ENCODE data around the gene ADAP1.
A peak's percentile ranks its signal among the peaks of the same experiment; 100 is the strongest.

The ADAP1 gene

DNA sequence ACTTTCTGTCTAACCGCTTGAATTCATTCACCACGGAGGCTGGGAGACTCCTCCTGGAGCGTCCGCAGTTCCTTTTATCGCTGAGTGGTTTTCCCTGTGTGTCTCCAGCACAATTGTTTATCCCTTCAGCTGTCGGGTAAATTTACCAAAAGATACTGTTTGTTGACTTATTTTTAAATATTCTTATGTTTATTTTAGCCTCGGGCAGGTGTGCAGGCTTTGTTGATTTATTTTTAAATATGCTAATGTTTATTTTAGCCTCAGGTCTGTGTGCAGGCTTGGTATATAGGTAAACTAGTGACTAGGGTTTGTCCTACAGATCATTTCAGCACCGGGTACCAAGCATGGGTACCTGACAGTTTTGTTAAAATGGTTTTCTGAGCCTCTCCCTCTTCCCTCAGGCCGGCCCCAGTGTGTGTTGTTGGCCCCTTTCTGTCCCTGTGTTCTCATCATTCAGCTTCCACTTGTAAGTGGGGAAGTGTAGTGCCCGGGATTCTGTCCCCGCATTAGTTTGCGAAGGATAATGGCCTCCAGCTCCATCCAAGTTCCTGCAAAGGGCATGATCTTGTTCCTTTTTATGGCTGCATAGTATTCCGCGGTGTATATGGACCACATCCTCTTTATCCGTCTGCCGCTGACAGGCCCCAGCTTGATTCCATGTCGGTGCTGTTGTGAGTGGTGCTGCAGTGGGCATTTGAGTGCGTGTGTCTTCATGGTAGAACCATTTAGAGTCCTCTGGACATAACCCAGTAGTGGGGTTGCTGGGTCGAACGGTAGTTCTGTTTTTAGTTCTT, 72.8 kb downstream of the ADAP1 start:
- Histone ChIP-seq H3K4me1 (ENCODE audit: control insufficient read depth, insufficient read depth, low read length) (no peaks in the 10 kb centered on the region), H3K9me3 (ENCODE audit: control insufficient read depth, insufficient read depth, low read length) (no peaks in the 10 kb centered on the region), H3K27me3 (ENCODE audit: control insufficient read depth, insufficient read depth, low read length) (no peaks in the 10 kb centered on the region), H3K27ac (ENCODE audit: low read length) (no peak overlapping the region), H3K36me3 (ENCODE audit: control insufficient read depth, insufficient read depth, low read length) (peaks cover 14% of the 10 kb centered on the region), H3K4me3 (ENCODE audit: low read length) (no peak overlapping the region)
- no CpG with 5 or more reads among the region's 20 CpGs for WGBS (ENCODE audit: insufficient coverage, insufficient read length)
- no peak for DNase-seq (ENCODE audit: low read depth, low spot score)

DNA sequence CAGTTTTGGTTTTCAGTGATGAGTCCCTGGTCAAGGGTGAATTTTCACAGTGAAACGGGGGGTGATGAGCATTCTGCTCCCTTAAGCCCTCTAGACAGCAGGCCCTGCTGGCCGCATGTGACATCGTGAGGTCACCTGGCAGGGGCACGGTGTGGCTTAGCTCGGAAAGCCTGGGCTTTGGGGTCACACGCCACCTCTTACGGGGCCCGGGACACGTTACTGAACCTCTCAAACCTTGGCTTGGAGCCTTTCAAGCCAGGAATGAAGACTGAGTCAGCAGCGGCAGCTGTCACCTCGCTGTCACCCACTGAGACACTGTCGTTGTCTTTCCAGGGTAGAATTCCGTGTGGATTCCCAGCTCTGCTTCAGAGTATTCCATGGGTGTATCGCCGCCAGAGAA, 74.0 kb downstream of the ADAP1 start:
- WGBS (ENCODE audit: insufficient coverage, insufficient read length) = no CpG with 5 or more reads among the region's 15 CpGs
- Histone ChIP-seq H3K9me3 (ENCODE audit: control insufficient read depth, insufficient read depth, low read length) (no peaks in the 10 kb centered on the region), H3K27ac (ENCODE audit: low read length) (no peak overlapping the region), H3K27me3 (ENCODE audit: control insufficient read depth, insufficient read depth, low read length) (no peaks in the 10 kb centered on the region), H3K4me3 (ENCODE audit: low read length) (no peak overlapping the region), H3K4me1 (ENCODE audit: control insufficient read depth, insufficient read depth, low read length) (0 out of 2 replicates have a peak, but pooled peaks cover 2% of the 10 kb centered on the region), H3K36me3 (ENCODE audit: control insufficient read depth, insufficient read depth, low read length) (peaks cover 8% of the 10 kb centered on the region; the same call in 1 of the 2 replicates)
- DNase-seq (ENCODE audit: low read depth, low spot score) = no peak

DNA sequence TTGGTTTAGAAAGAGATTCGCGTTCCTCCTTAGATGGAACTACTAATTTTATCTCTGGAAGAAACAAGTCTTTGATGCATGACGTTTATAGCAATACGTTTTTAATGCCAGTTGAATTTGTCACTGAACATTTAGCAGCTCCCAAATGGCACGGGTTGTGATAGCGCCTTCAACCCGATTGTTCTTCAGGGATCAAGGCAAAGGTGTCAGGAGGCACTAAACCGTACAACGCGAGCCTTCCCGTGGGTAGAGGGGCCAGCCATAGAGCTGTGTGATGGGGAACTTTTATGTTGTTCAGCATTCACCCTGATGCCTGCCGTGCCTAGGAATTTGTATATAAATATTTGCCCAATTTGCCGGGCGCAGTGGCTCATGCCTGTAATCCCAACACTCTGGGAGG, 74.8 kb downstream of the ADAP1 start:
- no CpG with 5 or more reads among the region's 14 CpGs for WGBS (ENCODE audit: insufficient coverage, insufficient read length)
- Histone ChIP-seq H3K4me3 (ENCODE audit: low read length) (no peak overlapping the region), H3K27ac (ENCODE audit: low read length) (no peak overlapping the region), H3K27me3 (ENCODE audit: control insufficient read depth, insufficient read depth, low read length) (no peaks in the 10 kb centered on the region), H3K36me3 (ENCODE audit: control insufficient read depth, insufficient read depth, low read length) (peaks cover 7% of the 10 kb centered on the region; the same call in 1 of the 2 replicates), H3K9me3 (ENCODE audit: control insufficient read depth, insufficient read depth, low read length) (no peaks in the 10 kb centered on the region), H3K4me1 (ENCODE audit: control insufficient read depth, insufficient read depth, low read length) (0 out of 2 replicates have a peak, but pooled peaks cover 3% of the 10 kb centered on the region)
- DNase-seq (ENCODE audit: low read depth, low spot score) = no peak

DNA sequence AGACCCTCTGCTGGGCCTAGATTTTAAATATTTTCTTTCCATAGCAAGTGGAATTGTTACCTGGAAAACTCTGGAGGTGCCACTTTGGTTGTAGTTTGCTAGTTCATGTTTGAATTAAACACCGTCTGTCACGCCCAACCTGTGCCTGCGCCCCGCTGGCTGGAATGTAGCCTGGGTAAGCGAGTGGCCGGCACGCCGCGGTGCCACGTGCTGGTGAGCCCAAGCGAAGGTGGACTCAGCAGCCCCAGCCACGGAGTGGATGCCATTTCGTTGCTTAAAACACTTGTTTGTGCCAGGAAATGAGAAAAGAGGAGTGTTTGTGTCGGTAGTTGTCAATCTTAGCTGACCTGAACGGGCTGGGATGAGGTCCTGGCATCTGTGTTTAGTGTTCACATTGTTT, 75.4 kb downstream of the ADAP1 start:
- no peak for DNase-seq (ENCODE audit: low read depth, low spot score)
- Histone ChIP-seq H3K27ac (ENCODE audit: low read length) (no peak overlapping the region), H3K9me3 (ENCODE audit: control insufficient read depth, insufficient read depth, low read length) (no peaks in the 10 kb centered on the region), H3K36me3 (ENCODE audit: control insufficient read depth, insufficient read depth, low read length) (peaks cover 7% of the 10 kb centered on the region; the same call in 1 of the 2 replicates), H3K4me1 (ENCODE audit: control insufficient read depth, insufficient read depth, low read length) (0 out of 2 replicates have a peak, but pooled peaks cover 3% of the 10 kb centered on the region), H3K27me3 (ENCODE audit: control insufficient read depth, insufficient read depth, low read length) (no peaks in the 10 kb centered on the region), H3K4me3 (ENCODE audit: low read length) (no peak overlapping the region)
- no CpG with 5 or more reads among the region's 15 CpGs for WGBS (ENCODE audit: insufficient coverage, insufficient read length)

DNA sequence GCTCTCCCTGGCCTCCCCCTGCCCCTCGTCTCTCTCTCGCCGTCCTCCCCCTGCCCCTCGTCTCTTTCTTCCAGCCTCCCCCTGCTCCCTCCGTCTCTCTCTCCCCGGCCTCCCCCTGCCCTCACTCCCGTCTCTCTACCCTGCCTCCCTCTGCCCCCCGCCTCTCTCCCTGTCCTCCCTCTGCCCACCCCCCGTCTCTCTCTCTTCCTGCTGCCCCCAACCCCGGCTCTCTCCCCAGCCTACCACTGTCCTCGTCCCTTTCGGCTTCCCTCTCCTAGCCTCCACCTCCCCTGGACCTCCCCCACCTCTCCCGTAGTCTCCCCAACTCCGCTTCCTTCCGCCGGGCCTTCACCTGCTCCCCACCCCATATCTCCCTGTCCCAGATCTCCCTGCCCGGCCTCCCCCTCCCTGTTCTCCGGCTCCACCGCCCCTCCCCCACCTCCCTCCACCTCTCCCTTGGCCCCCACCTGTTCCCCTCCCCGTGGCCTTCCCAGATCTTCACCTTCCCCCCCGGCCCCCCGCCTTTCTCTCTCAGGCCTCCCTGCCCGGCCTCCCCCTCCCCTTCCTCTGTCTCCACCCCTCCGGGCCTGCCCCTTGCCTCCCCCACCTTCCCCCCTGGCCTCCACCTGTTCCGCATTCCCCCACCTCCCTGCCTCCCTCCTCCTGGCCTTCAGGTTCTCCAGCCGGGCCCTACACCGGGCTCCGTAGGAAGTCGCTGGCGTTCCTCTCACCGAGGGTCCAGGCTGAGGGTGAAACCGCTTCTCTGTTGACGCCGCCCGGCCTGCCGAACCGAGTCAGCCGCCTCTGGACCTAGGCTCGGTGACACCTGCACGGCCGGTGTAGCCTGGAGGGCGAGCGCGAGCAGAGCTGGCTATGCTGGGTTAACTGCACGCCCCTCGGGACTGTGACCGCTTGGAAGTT, 76.9 kb downstream of the ADAP1 start:
- Histone ChIP-seq H3K27me3 (ENCODE audit: control insufficient read depth, insufficient read depth, low read length) (no peaks in the 10 kb centered on the region), H3K36me3 (ENCODE audit: control insufficient read depth, insufficient read depth, low read length) (peaks cover 7% of the 10 kb centered on the region; the same call in 1 of the 2 replicates), H3K27ac (ENCODE audit: low read length) (no peak overlapping the region), H3K4me3 (ENCODE audit: low read length) (peak overlapping the region; percentile 64; the same call in 1 of the 2 replicates), H3K9me3 (ENCODE audit: control insufficient read depth, insufficient read depth, low read length) (no peaks in the 10 kb centered on the region), H3K4me1 (ENCODE audit: control insufficient read depth, insufficient read depth, low read length) (0 out of 2 replicates have a peak, but pooled peaks cover 3% of the 10 kb centered on the region)
- WGBS (ENCODE audit: insufficient coverage, insufficient read length) = no CpG with 5 or more reads among the region's 47 CpGs
- no peak for DNase-seq (ENCODE audit: low read depth, low spot score)

DNA sequence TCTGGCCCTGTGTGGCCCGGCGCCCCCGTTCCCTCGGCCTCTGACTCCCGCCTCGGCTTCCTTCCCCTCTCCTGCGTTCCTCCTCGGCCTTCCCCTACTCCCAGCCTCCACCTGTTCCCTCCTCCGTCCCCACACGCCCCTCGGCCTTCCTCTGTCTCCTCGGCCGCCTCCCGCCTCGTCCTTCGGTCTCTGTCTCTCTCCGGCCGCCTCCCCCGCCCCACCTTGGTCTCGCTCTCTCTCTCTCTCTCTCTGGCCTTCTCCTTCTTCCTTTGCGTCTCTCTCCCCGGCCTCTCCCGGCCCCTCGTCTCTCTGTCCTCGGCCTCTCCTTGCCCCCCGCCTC, 77.5 kb downstream of the ADAP1 start:
- Histone ChIP-seq H3K4me1 (ENCODE audit: control insufficient read depth, insufficient read depth, low read length) (0 out of 2 replicates have a peak, but pooled peaks cover 3% of the 10 kb centered on the region), H3K4me3 (ENCODE audit: low read length) (peak overlapping the region; percentile 64), H3K9me3 (ENCODE audit: control insufficient read depth, insufficient read depth, low read length) (no peaks in the 10 kb centered on the region), H3K36me3 (ENCODE audit: control insufficient read depth, insufficient read depth, low read length) (peaks cover 13% of the 10 kb centered on the region), H3K27me3 (ENCODE audit: control insufficient read depth, insufficient read depth, low read length) (no peaks in the 10 kb centered on the region), H3K27ac (ENCODE audit: low read length) (no peak overlapping the region)
- WGBS (ENCODE audit: insufficient coverage, insufficient read length) = no CpG with 5 or more reads among the region's 26 CpGs
- DNase-seq (ENCODE audit: low read depth, low spot score) = no peak

DNA sequence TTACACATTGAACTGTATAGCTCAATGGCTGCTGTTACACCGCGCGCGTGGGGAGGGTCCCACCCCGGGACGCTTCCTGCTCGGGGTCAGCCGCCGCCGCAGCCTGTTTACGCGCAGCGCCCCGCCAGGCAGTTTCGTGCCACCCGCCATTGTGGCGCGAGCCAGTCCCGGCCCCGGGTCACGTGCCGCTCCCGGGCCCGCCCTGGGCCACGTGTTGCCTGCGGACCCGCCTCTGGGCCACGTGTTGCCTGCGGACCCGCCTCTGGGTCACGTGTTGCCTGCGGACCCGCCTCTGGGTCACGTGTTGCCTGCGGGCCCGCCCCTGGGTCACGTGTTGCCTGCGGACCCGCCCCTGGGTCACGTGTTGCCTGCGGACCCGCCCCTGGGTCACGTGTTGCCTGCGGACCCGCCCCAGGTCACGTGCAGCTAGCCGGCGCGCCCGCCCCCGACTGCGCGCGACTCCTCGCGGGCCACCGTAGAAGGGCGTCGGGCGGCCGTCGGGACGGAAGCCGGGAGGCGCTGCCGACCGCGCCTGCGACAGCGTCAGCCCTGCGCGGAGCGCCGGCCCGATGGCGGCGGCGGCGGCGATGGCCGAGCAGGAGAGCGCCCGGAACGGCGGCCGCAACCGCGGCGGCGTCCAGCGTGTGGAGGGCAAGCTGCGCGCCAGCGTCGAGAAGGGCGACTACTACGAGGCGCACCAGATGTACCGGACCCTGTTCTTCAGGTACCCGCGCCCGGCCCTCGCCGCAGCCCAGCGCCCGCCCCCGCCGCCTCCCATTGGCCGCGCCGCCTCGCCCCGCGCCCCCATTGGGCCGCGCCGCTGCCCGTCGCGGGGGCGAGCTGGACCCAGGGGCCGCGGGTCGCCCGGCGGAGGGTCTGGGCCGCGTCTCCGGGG, 78.2 kb downstream of the ADAP1 start, which contains the start of gene GET4:
Gene GET4, plus strand, starts transcription at position 478 of the 895 bp plus-strand sequence. Its CDS starts 92 bp downstream, at position 570.
- H3K4me3 ChIP-seq (ENCODE audit: low read length) = peak within 1 kb of the TSS; percentile 64
- WGBS (ENCODE audit: insufficient coverage, insufficient read length) = no CpG with 5 or more reads among the region's 129 CpGs
- H3K4me1 ChIP-seq (ENCODE audit: control insufficient read depth, insufficient read depth, low read length) = 0 out of 2 replicates have a peak, but pooled peaks cover 3% of the 10 kb centered on the region
- no peak within 1 kb of the TSS for H3K27ac ChIP-seq (ENCODE audit: low read length)
- H3K36me3 ChIP-seq (ENCODE audit: control insufficient read depth, insufficient read depth, low read length) = peaks cover 16% of the 10 kb centered on the region
- H3K9me3 ChIP-seq (ENCODE audit: control insufficient read depth, insufficient read depth, low read length) = no peaks in the 10 kb centered on the region
- DNase-seq (ENCODE audit: low read depth, low spot score) = peak; percentile 71
- H3K27me3 ChIP-seq (ENCODE audit: control insufficient read depth, insufficient read depth, low read length) = no peaks in the 10 kb centered on the region

DNA sequence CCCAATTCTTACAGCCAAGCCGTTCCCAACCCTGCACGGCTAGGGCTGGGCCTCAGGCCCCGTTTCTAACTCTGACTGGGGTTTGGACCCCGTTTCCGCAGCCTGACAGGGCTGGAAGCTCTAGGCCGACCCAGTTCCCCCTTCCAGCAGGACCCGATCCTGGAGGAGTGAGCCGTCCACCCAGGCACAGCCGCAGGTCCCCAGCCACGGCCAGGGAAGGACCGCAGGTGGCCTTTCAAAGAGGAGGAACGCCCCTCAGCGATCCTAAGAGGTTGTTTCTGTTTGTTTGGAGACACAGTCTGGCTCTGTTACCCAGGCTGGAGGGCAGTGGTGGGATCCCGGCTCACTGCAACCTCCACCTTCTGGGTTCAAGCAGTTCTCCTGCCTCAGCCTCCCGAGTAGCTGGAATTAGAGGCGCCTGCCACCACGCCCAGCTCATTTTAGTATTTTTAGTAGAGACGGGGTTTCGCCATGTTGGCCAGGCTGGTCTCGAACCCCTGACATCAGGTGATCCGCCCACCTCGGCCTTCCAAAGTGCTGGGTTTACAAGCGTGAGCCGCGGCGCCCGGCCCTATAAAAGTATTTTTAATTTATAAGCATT, 78.9 kb downstream of the ADAP1 start:
- Histone ChIP-seq H3K27me3 (ENCODE audit: control insufficient read depth, insufficient read depth, low read length) (no peaks in the 10 kb centered on the region), H3K4me3 (ENCODE audit: low read length) (no peak overlapping the region), H3K4me1 (ENCODE audit: control insufficient read depth, insufficient read depth, low read length) (0 out of 2 replicates have a peak, but pooled peaks cover 3% of the 10 kb centered on the region), H3K36me3 (ENCODE audit: control insufficient read depth, insufficient read depth, low read length) (peaks cover 16% of the 10 kb centered on the region), H3K27ac (ENCODE audit: low read length) (no peak overlapping the region), H3K9me3 (ENCODE audit: control insufficient read depth, insufficient read depth, low read length) (no peaks in the 10 kb centered on the region)
- no peak for DNase-seq (ENCODE audit: low read depth, low spot score)
- WGBS (ENCODE audit: insufficient coverage, insufficient read length) = no CpG with 5 or more reads among the region's 27 CpGs

DNA sequence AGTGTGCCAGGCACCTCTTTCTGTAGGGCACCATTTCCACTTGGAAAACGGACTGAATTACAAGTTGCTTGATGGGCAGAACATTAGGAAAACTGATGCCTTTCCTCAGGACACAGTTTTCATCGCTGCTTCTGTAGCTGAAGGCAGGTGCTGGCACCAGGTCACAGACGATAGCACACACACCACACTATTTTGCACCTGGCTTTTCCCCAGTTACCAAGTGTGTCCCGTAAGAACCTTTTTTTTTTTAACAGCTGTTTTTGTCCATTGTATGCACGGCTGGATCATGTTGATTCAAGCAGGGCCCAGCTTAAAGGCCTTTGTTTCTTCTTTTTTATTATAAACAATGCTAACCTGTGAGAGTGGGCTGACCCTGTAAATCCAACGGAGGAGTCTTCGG, 79.4 kb downstream of the ADAP1 start:
- 0 out of 2 replicates have a peak, but pooled peaks cover 3% of the 10 kb centered on the region for H3K4me1 ChIP-seq (ENCODE audit: control insufficient read depth, insufficient read depth, low read length)
- no peak overlapping the region for H3K4me3 ChIP-seq (ENCODE audit: low read length)
- WGBS (ENCODE audit: insufficient coverage, insufficient read length) = no CpG with 5 or more reads among the region's 7 CpGs
- no peaks in the 10 kb centered on the region for H3K27me3 ChIP-seq (ENCODE audit: control insufficient read depth, insufficient read depth, low read length)
- peaks cover 16% of the 10 kb centered on the region for H3K36me3 ChIP-seq (ENCODE audit: control insufficient read depth, insufficient read depth, low read length)
- DNase-seq (ENCODE audit: low read depth, low spot score) = no peak
- no peaks in the 10 kb centered on the region for H3K9me3 ChIP-seq (ENCODE audit: control insufficient read depth, insufficient read depth, low read length)
- H3K27ac ChIP-seq (ENCODE audit: low read length) = no peak overlapping the region

Data from iPS DF 6.9 (cell line).